ENCODE results near the gene KRIT1.
A peak's percentile ranks its signal among the peaks of the same experiment; 100 is the strongest.
"Not testable (repeated sequence)": the region's sequence is repeated elsewhere in the genome, so short reads cannot be mapped to it uniquely, and the experiment has no call there.

The KRIT1 gene

GRCh38 chr7:92228742-92229141, 17.0 kb downstream of the KRIT1 start:
- Mint-ChIP-seq H3K4me3 (no peak overlapping the region), H3K27ac (no peak overlapping the region), H3K9me3 (no peaks in the 10 kb centered on the region), H3K27me3 (no peaks in the 10 kb centered on the region), H3K4me1 (ENCODE audit: low read depth in 2 of 2) (peaks cover 0 to 4% of the 10 kb centered on the region in 2 donors), H3K36me3 (ENCODE audit: insufficient read depth) (peaks cover 56% of the 10 kb centered on the region)
- DNase-seq, result no peak
- ATAC-seq (replicated peaks), result no peak

DNA sequence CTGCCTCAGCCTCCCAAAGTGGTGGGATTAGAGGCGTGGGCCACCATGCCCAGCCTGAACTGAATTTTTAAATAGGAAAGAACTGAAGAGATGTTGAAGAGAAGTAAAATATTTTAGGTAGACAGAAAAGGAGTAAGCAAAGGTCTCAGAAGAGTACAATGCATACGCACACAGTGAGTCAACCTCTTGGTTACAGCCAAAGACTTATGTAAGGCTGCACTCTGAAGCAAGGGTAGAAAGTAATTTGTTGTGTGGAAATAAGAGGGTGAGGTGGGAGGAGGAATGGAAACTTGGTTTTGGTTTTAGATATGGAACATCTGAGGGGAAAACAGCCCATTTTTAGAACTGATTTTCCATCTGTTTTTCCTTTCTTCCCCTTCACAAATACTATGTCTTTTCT, 17.6 kb downstream of the KRIT1 start:
- peaks cover 0 to 4% of the 10 kb centered on the region in 2 donors for H3K4me1 Mint-ChIP-seq (ENCODE audit: low read depth in 2 of 2)
- H3K27me3 Mint-ChIP-seq, result no peaks in the 10 kb centered on the region
- DNase-seq, result no peak
- no peak overlapping the region for H3K4me3 Mint-ChIP-seq
- no peak for ATAC-seq (replicated peaks)
- peaks cover 56% of the 10 kb centered on the region for H3K36me3 Mint-ChIP-seq (ENCODE audit: insufficient read depth)
- no peaks in the 10 kb centered on the region for H3K9me3 Mint-ChIP-seq
- H3K27ac Mint-ChIP-seq, result no peak overlapping the region

GRCh38 chr7:92226981-92227380, 18.7 kb downstream of the KRIT1 start:
- Mint-ChIP-seq H3K9me3 (no peaks in the 10 kb centered on the region), H3K36me3 (ENCODE audit: insufficient read depth) (peaks cover 54% of the 10 kb centered on the region), H3K4me1 (ENCODE audit: low read depth in 2 of 2) (peaks cover 0 to 4% of the 10 kb centered on the region in 2 donors), H3K4me3 (no peak overlapping the region), H3K27me3 (no peaks in the 10 kb centered on the region), H3K27ac (no peak overlapping the region)
- ATAC-seq (replicated peaks), result no peak
- DNase-seq, result no peak

DNA sequence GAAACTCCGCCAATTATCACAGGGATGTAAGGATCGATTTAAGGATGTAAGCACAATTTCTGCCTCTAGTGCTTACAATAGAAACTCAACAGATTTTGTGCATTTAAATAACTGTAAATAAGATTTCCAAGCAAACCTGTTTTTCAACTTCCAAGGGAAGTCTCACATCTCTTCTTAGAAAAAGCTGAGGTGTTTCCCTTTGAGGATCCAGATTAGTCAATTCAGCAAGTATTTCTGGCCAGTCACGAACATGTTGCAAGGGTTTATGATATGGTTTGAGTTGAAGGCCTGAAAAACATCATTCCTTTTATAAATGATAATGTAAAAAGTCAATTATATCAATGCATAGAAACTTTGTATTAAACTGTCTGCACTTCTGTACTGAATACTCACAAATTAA, 23.9 kb downstream of the KRIT1 start:
- Mint-ChIP-seq H3K4me1 (ENCODE audit: low read depth in 2 of 2) (peaks cover 0 to 3% of the 10 kb centered on the region in 2 donors), H3K9me3 (no peaks in the 10 kb centered on the region), H3K4me3 (no peak overlapping the region), H3K27me3 (no peaks in the 10 kb centered on the region), H3K36me3 (ENCODE audit: insufficient read depth) (peaks cover 81% of the 10 kb centered on the region), H3K27ac (no peak overlapping the region)
- no peak for ATAC-seq (replicated peaks)
- no peak for DNase-seq

- H3K4me3 Mint-ChIP-seq, result no peak overlapping the region
- peaks cover 6 to 9% of the 10 kb centered on the region in 2 donors for H3K9me3 Mint-ChIP-seq
- H3K36me3 Mint-ChIP-seq (ENCODE audit: insufficient read depth), result peaks cover 51% of the 10 kb centered on the region
Measured at GRCh38 chr7:92206672-92207071, 39.0 kb downstream of the KRIT1 start.

GRCh38 chr7:92205987-92206386, 39.7 kb downstream of the KRIT1 start:
- DNase-seq (no peak), ATAC-seq (replicated peaks) (no peak)
- peaks cover 55% of the 10 kb centered on the region for H3K36me3 Mint-ChIP-seq (ENCODE audit: insufficient read depth)
- peaks cover 5 to 9% of the 10 kb centered on the region in 2 donors for H3K9me3 Mint-ChIP-seq
- no peak overlapping the region for H3K4me3 Mint-ChIP-seq
- H3K27me3 Mint-ChIP-seq, result no peaks in the 10 kb centered on the region
- peaks cover 13 to 26% of the 10 kb centered on the region in 2 donors for H3K4me1 Mint-ChIP-seq (ENCODE audit: low read depth in 2 of 2)
- H3K27ac Mint-ChIP-seq, result no peak overlapping the region

More at GRCh38 chr7:92206672-92207071, 39.0 kb downstream of the KRIT1 start:
- DNase-seq, result no peak
- peaks cover 13 to 29% of the 10 kb centered on the region in 2 donors for H3K4me1 Mint-ChIP-seq (ENCODE audit: low read depth in 2 of 2)
- no peaks in the 10 kb centered on the region for H3K27me3 Mint-ChIP-seq
- no peak for ATAC-seq (replicated peaks)
- H3K27ac Mint-ChIP-seq, result no peak overlapping the region

GRCh38 chr7:92200791-92201190, 44.9 kb downstream of the KRIT1 start:
- Mint-ChIP-seq H3K4me3 (no peak overlapping the region), H3K9me3 (no peaks in the 10 kb centered on the region), H3K27me3 (no peaks in the 10 kb centered on the region), H3K27ac (no peak overlapping the region), H3K36me3 (ENCODE audit: insufficient read depth) (peaks cover 46% of the 10 kb centered on the region), H3K4me1 (ENCODE audit: low read depth in 2 of 2) (peaks cover 0 to 1% of the 10 kb centered on the region in 2 donors)
- ATAC-seq (replicated peaks) (no peak), DNase-seq (no peak)

DNA sequence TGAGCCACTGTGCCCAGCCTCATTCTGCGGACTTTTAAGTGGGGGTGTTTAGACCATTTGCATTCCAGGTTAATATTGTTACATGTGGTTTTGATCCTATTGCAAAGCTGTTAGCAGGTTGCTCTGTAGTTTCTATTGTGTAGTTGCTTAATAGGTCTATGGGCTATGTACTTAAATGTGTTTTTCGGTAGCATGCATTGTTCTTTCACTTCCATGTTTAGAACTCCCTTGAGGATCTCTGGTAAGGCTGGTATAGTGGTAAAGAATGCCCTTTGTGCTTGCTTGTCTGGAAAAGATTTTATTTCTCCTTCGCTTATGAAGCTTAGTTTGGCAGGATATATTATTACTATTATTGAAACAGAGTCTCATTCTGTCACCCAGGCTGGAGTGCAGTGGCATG, 53.4 kb downstream of the KRIT1 start:
- Mint-ChIP-seq H3K9me3 (peaks cover 4 to 8% of the 10 kb centered on the region in 2 donors), H3K27ac (no peak overlapping the region), H3K27me3 (no peaks in the 10 kb centered on the region), H3K4me1 (ENCODE audit: low read depth in 2 of 2) (no peaks in the 10 kb centered on the region), H3K36me3 (ENCODE audit: insufficient read depth) (no peaks in the 10 kb centered on the region), H3K4me3 (no peak overlapping the region)
- ATAC-seq (replicated peaks) (no peak), DNase-seq (no peak)

DNA sequence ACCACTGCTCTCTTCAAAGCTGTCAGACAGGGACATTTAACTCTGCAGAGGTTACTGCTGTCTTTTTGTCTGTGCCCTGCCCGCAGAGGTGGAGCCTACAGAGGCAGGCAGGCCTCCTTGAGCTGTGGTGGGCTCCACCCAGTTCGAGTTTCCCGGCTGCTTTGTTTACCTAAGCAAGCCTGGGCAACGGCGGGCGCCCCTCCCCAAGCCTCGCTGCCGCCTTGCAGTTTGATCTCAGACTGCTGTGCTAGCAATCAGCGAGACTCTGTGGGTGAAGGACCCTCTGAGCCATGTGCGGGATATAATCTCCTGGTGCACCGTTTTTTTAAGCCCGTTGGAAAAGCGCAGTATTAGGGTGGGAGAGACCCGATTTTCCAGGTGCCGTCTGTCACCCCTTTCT, 56.5 kb downstream of the KRIT1 start:
- DNase-seq; H3K4me3 Mint-ChIP-seq; H3K27ac Mint-ChIP-seq; H3K27me3 Mint-ChIP-seq; ATAC-seq (replicated peaks); H3K4me1 Mint-ChIP-seq (ENCODE audit: low read depth in 2 of 2); H3K9me3 Mint-ChIP-seq; H3K36me3 Mint-ChIP-seq (ENCODE audit: insufficient read depth): not testable (repeated sequence)

DNA sequence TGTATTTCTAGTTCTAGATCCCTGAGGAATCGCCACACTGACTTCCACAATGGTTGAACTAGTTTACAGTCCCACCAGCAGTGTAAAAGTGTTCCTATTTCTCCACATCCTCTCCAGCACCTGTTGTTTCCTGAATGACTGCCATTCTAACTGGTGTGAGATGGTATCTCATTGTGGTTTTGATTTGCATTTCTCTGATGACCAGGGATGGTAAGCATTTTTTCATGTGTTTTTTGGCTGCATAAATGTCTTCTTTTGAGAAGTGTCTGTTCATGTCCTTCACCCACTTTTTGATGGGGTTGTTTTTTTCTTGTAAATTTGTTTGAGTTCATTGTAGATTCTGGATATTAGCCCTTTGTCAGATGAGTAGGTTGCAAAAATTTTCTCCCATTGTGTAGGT, 61.4 kb downstream of the KRIT1 start:
- H3K27me3 Mint-ChIP-seq, H3K27ac Mint-ChIP-seq, H3K9me3 Mint-ChIP-seq: not testable (repeated sequence)

GRCh38 chr7:92178928-92179924, 66.5 kb downstream of the KRIT1 start, which contains the start of gene LRRD1:
Gene LRRD1 (minus strand): TSS chr7:92179142. CDS start chr7:92165202, 13,940 bp downstream.
- Mint-ChIP-seq H3K9me3 (no peaks in the 10 kb centered on the region), H3K4me1 (ENCODE audit: low read depth in 2 of 2) (peaks cover 3 to 10% of the 10 kb centered on the region in 2 donors), H3K36me3 (ENCODE audit: insufficient read depth) (peaks cover 4% of the 10 kb centered on the region), H3K27me3 (peaks cover under 1 to 6% of the 10 kb centered on the region in 2 donors), H3K4me3 (peak within 1 kb of the TSS; percentile 82 to 83), H3K27ac (peak within 1 kb of the TSS; percentile 23 to 35)
- DNase-seq, result peak; percentile 87 to 93 (median 89)
- ATAC-seq (replicated peaks), result peak; percentile 100

More for the DNA sequence above, 61.4 kb downstream of the KRIT1 start:
- not testable (repeated sequence) for H3K36me3 Mint-ChIP-seq (ENCODE audit: insufficient read depth); H3K4me3 Mint-ChIP-seq; DNase-seq; ATAC-seq (replicated peaks); H3K4me1 Mint-ChIP-seq (ENCODE audit: low read depth in 2 of 2)

DNA sequence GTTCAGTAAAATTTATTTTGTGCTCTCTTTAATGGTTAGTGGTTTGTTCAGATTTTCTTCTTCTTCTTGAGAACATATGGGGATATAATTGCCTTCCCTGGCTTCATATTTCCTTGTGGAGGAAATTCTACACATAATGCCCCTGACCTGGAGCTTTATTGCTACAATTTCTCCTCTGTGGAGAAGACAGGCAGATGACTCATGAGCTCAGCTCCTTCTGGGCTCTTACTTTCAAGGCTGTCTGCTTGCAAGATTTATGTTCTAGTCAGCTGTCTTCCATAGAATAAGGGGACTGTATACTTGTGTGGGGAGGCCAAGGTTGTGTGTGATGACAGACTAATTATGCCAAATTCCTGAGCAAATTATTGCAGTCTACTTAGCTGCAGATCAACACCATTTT, 68.4 kb downstream of the KRIT1 start:
- no peak overlapping the region for H3K4me3 Mint-ChIP-seq
- H3K27me3 Mint-ChIP-seq, result peaks cover 13 to 15% of the 10 kb centered on the region in 2 donors
- no peaks in the 10 kb centered on the region for H3K9me3 Mint-ChIP-seq
- ATAC-seq (replicated peaks) (no peak), DNase-seq (no peak)
- H3K36me3 Mint-ChIP-seq (ENCODE audit: insufficient read depth), result peaks cover 4% of the 10 kb centered on the region
- H3K27ac Mint-ChIP-seq, result no peak overlapping the region
- peaks cover 3 to 10% of the 10 kb centered on the region in 2 donors for H3K4me1 Mint-ChIP-seq (ENCODE audit: low read depth in 2 of 2)

- peaks cover 16 to 20% of the 10 kb centered on the region in 2 donors for H3K27me3 Mint-ChIP-seq
- not testable (repeated sequence) for H3K4me1 Mint-ChIP-seq (ENCODE audit: low read depth in 2 of 2)
Measured at GRCh38 chr7:92169529-92169928, 76.2 kb downstream of the KRIT1 start.

DNA sequence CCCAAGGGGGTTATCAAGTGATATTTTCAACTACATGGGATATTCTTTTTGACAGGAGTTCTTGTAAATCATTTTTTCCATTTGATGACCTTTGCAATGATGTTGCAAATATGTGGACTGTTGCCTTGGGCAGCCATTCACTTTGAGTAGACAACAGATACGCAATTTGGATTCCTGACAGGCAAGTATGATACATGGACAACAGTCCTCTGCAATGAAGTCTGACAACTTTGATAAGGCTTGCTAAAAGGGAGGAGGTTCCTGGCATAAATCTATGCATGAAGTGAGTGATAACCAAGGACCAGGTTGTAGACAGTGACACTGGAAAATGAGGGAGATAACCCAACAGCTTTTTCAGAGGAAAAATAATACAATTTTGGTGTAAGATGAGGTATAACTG, 84.4 kb downstream of the KRIT1 start:
- Mint-ChIP-seq H3K4me1 (ENCODE audit: low read depth in 2 of 2) (peaks cover 0 to 6% of the 10 kb centered on the region in 2 donors), H3K27me3 (peaks cover 15 to 26% of the 10 kb centered on the region in 2 donors), H3K4me3 (no peak overlapping the region), H3K9me3 (no peaks in the 10 kb centered on the region), H3K27ac (no peak overlapping the region), H3K36me3 (ENCODE audit: insufficient read depth) (no peaks in the 10 kb centered on the region)
- no peak for DNase-seq
- ATAC-seq (replicated peaks), result no peak

More at GRCh38 chr7:92169529-92169928, 76.2 kb downstream of the KRIT1 start:
- H3K4me3 Mint-ChIP-seq; H3K27ac Mint-ChIP-seq; ATAC-seq (replicated peaks); H3K9me3 Mint-ChIP-seq; DNase-seq; H3K36me3 Mint-ChIP-seq (ENCODE audit: insufficient read depth): not testable (repeated sequence)

Data from effector memory CD8-positive, alpha-beta T cell (primary cell).